ENCODE data around the gene TBC1D22B.

DNA sequence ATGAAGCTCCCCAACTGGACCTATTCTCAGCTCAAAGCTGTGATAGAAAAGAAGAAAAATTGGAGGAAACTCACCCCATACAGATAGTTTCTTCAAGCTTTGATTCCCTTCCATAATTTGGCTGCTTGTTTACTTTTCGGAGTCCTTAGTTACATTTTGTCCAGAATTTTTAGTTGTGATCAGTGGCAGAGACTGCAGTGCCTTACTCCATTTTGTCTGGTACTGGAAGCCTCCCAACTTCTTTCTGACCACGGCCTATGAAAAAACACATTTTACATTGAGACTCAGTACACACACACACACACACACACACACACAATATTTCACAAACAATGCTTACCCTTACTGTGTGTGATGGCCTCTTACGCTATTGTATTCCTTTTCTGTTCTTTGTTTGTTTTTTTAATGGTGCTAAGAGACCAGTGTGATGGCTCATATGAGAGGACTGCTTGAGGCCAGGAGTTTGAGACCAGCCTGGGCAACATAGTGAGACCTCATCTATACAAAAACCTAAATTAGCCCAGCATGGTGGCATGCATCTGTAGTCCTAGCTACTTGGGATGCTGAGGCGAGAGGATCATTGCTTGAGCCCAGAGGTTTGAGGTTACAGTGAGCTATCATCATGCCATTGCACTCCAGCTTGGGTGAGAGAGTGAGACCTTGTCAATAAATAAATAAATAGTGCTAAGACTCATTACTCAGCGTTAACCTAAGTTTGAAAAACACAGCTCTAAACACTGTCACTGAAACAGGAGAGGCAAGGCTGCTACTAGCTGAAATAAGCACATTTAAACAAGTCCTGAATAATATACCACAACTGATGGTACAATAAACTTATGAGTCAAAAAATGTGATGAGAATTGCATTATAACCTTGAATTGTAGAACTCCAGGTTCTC is 82.4 kb downstream of the TBC1D22B start:
- TF ChIP-seq, protein P1, sequence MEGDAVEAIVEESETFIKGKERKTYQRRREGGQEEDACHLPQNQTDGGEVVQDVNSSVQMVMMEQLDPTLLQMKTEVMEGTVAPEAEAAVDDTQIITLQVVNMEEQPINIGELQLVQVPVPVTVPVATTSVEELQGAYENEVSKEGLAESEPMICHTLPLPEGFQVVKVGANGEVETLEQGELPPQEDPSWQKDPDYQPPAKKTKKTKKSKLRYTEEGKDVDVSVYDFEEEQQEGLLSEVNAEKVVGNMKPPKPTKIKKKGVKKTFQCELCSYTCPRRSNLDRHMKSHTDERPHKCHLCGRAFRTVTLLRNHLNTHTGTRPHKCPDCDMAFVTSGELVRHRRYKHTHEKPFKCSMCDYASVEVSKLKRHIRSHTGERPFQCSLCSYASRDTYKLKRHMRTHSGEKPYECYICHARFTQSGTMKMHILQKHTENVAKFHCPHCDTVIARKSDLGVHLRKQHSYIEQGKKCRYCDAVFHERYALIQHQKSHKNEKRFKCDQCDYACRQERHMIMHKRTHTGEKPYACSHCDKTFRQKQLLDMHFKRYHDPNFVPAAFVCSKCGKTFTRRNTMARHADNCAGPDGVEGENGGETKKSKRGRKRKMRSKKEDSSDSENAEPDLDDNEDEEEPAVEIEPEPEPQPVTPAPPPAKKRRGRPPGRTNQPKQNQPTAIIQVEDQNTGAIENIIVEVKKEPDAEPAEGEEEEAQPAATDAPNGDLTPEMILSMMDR (conservative IDR thresholded peaks at IDR 0.05; ENCODE audit: low read depth, low read length) = no peak
- TF ChIP-seq EZH2phosphoT487 (IDR thresholded peaks at IDR 0.05; ENCODE audit: borderline replicate concordance, low read length) (no peak), EZH2 (IDR thresholded peaks at IDR 0.05; ENCODE audit: low read length, unreplicated experiment) (no peak)

Measured in PC-3 (cell line).